ENCODE results near the gene PMM2.

GRCh38 chr16:8806272-8806983 lies 8.8 kb downstream of the PMM2 start:
- no peak for TF ChIP-seq CTCF (IDR thresholded peaks at IDR 0.05; ENCODE audit: borderline replicate concordance, extremely low read depth, low read length, poor library complexity, severe bottlenecking)
- no peak for TF ChIP-seq EZH2 (IDR thresholded peaks at IDR 0.05; ENCODE audit: borderline replicate concordance, low read depth, low read length, severe bottlenecking)
